Skeletal muscle tissue (tissue), 4 donors: ENCODE data around the gene NEDD4L. TPM values are rescaled to one million over a fixed set of nuclear protein-coding genes. Genes with fewer than 3 reads are reported as not detected.

Source experiments
- H3K27ac ChIP-seq: one replicate; pipeline ENCODE4 v1.7.0; 2013; ENCODE audit warnings: mild to moderate bottlenecking, low read depth, low read length, inconsistent platforms
- H3K27me3 ChIP-seq, 3 donors: one replicate each; pipeline ENCODE4 v1.7.0; 2013; ENCODE audit warnings: low read length in 3 of 3; ENCODE audit not compliant: control insufficient read depth in 3 of 3, insufficient read depth in 3 of 3
- H3K36me3 ChIP-seq, 3 donors: one replicate each; pipeline ENCODE4 v1.7.0; 2013; ENCODE audit warnings: low read length in 3 of 3; ENCODE audit not compliant: control insufficient read depth in 3 of 3, insufficient read depth in 3 of 3
- H3K4me1 ChIP-seq, 3 donors: one replicate each; pipeline ENCODE4 v1.7.0; 2013; ENCODE audit warnings: low read length in 3 of 3, mild to moderate bottlenecking in 3 of 3; ENCODE audit not compliant: control insufficient read depth in 3 of 3, insufficient read depth in 3 of 3
- H3K4me3 ChIP-seq, 3 donors: one replicate each; pipeline ENCODE4 v1.7.0; 2013; ENCODE audit warnings: low read length in 3 of 3
- H3K9ac ChIP-seq, 3 donors: one replicate each; pipeline ENCODE4 v1.7.0; 2013; ENCODE audit warnings: low read length in 3 of 3, mild to moderate bottlenecking in 3 of 3, moderate library complexity in 2 of 3, low read depth in 1 of 3
- H3K9me3 ChIP-seq, 3 donors: one replicate each; pipeline ENCODE4 v1.7.0; 2013; ENCODE audit warnings: low read length in 3 of 3; ENCODE audit not compliant: control insufficient read depth in 3 of 3
- total RNA-seq: library from RNA; depleted of rRNA; stranded (reverse); fragments of >200 nt; gene quantifications from one replicate; pipeline ENCODE4 v1.2.3, GENCODE V29; 2014
- donor health status: Osteomylitis.

NEDD4L gene
- total RNA-seq, 1 donor from 2014 or later = 34.4 TPM

DNA sequence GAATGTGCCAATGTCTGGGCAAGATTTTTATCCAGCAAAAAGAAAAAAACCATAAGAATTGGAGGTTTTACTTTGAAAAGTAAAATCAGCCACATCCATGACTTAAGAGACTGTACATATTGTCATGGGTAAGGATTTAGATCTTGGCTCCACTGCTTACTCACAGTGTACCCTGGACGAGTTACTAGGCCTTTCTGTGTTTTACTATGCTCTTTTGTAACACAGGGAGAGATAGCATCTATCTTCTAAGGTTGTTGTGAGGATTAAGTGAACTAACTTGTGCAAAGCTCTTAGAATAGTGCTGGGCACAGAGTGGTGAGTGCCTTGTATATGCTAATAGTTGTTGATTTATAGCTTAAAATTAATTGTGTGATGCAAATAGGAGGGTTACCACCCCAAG is 255.9 kb downstream of the NEDD4L start:
- H3K9ac ChIP-seq = no peak overlapping the region
- H3K4me1 ChIP-seq = peaks cover 15 to 65% (median 24%) of the 10 kb centered on the region in 3 donors
- no peak overlapping the region for H3K27ac ChIP-seq
- no peaks in the 10 kb centered on the region for H3K9me3 ChIP-seq
- no peaks in the 10 kb centered on the region for H3K36me3 ChIP-seq
- H3K27me3 ChIP-seq = no peaks in the 10 kb centered on the region
- no peak overlapping the region for H3K4me3 ChIP-seq

DNA sequence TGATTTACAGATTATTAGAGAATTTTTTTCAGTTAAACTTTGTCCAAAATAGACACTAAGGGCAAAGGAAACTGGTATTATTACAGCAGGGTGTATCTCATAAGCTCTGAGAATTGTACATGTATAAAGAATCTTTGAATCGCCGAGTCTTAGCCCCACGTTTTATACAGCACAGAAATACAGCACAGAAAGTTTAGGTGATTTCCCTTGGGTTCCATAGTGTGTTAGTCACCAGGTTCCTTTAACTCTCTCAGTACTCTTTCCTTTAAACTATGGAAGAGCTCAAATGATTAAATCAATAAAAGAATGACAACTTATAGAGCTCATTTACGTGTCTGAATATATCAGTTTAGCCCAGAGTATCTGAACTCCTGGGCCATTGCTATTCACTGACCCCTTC is 256.8 kb downstream of the NEDD4L start:
- H3K4me3 ChIP-seq = no peak overlapping the region
- no peaks in the 10 kb centered on the region for H3K27me3 ChIP-seq
- no peak overlapping the region for H3K27ac ChIP-seq
- peaks cover 13 to 62% (median 25%) of the 10 kb centered on the region in 3 donors for H3K4me1 ChIP-seq
- H3K36me3 ChIP-seq = no peaks in the 10 kb centered on the region
- no peak overlapping the region for H3K9ac ChIP-seq
- no peaks in the 10 kb centered on the region for H3K9me3 ChIP-seq

DNA sequence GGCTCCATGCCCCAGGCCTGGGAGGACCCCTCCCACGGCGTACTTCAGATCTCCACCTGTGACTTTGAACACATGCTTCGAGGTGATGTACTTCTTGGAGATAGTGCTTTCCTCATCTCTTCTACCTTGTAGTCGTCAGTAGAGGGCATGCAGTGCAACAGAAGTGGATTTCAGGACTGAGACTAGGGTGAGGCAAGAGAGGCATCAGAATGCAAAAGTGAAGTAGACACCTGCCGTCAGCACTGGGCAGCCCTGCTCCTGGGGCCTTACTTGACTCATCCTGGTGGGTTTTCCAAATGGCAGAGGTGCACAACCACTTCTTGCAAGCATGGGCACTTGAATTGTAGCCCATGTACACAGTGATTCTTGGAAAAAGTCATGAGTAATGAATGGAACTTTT is 258.8 kb downstream of the NEDD4L start:
- Histone ChIP-seq H3K27ac (no peak overlapping the region), H3K4me1 (peaks cover 13 to 59% (median 25%) of the 10 kb centered on the region in 3 donors), H3K36me3 (no peaks in the 10 kb centered on the region), H3K9me3 (no peaks in the 10 kb centered on the region), H3K9ac (no peak overlapping the region), H3K27me3 (no peaks in the 10 kb centered on the region), H3K4me3 (no peak overlapping the region)

DNA sequence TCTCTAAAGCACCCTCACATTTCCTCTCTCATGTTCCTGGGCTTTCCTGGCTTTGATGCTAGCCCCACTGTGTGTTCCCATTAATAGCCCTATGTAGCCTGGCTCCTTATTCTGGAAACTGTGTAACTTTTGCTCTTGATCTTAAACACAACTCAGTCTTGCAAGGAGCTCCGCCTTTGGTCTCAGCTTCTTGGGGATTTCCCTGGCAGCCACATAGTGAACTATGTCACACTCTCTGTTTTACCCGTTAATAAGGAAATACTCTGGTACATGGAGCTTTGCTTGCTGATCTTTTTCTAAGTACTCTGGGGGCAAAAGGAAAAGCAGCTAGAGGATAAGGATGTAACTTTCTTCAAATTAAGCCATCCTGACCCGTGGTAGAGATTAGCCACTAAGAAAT is 259.3 kb downstream of the NEDD4L start:
- no peaks in the 10 kb centered on the region for H3K36me3 ChIP-seq
- H3K27me3 ChIP-seq = no peaks in the 10 kb centered on the region
- no peaks in the 10 kb centered on the region for H3K9me3 ChIP-seq
- H3K27ac ChIP-seq = no peak overlapping the region
- no peak overlapping the region for H3K9ac ChIP-seq
- peaks cover 13 to 60% (median 30%) of the 10 kb centered on the region in 3 donors for H3K4me1 ChIP-seq
- H3K4me3 ChIP-seq = no peak overlapping the region

DNA sequence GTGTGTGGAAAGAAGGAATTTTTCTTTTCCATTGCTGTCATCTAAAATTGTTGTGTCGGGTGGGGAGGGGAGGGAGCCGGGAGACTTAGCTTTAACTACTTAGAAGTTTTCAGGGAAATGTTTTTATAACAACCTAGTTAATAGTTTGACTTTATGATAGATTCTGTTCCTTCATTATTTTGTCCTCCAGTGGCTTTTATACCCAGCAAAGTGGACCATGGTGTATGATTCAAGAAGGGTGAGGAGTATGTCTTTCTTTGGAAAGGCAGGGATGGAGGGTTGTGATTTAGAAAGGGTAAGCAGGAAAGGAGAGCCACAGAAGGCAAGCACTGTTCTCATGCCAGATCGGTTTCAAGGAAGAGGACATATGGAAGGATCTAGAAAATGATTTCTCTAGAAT is 261.8 kb downstream of the NEDD4L start:
- no peaks in the 10 kb centered on the region for H3K36me3 ChIP-seq
- peaks cover 27 to 63% (median 43%) of the 10 kb centered on the region in 3 donors for H3K4me1 ChIP-seq
- H3K4me3 ChIP-seq = no peak overlapping the region
- H3K27ac ChIP-seq = no peak overlapping the region
- no peaks in the 10 kb centered on the region for H3K9me3 ChIP-seq
- no peaks in the 10 kb centered on the region for H3K27me3 ChIP-seq
- H3K9ac ChIP-seq = no peak overlapping the region

DNA sequence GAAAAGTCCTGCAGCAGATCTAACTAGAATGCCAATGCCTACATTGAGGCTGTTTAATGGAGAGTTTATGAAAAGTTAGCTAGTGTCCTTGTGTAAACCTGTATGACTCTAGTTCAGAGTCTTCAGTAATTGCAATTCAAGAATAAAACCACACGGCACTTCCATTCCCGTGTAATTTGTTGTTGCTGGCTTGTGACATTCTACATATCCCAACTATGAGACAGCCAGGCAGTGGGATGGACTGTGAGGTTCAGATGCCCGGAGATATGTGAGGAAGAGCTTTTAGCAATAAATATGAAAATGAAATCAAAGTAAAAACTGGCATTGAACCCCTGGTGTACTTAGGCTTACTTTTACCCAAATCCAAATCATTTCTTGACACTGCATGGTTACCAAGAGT is 263.4 kb downstream of the NEDD4L start:
- H3K27ac ChIP-seq = no peak overlapping the region
- no peaks in the 10 kb centered on the region for H3K36me3 ChIP-seq
- H3K9ac ChIP-seq = no peak overlapping the region
- no peaks in the 10 kb centered on the region for H3K9me3 ChIP-seq
- no peaks in the 10 kb centered on the region for H3K27me3 ChIP-seq
- peaks cover 38 to 61% (median 53%) of the 10 kb centered on the region in 3 donors for H3K4me1 ChIP-seq
- no peak overlapping the region for H3K4me3 ChIP-seq

DNA sequence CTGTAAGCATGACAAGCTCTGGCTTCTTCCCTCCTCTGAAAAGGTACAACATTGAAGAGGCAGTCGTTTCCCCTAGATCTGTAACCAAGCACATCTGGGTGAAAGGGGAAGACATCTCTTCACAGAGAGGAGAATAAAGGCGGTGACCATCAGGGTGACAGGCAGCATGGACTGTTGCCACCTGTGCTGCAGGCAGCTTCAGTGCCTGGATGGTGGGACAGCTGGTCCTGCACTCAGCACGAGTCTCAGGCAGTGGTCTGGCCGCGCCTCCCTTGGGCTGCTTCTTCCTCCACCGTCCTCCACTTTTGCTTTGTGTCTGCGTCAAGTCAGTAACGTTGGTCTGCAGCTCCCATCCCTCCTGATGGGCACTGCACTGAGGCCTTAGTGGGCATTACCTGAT is 264.4 kb downstream of the NEDD4L start:
- Histone ChIP-seq H3K4me1 (peaks cover 33 to 52% (median 48%) of the 10 kb centered on the region in 3 donors), H3K27me3 (no peaks in the 10 kb centered on the region), H3K27ac (no peak overlapping the region), H3K9ac (peak overlapping the region in 1 of 3 donors; percentile 3), H3K4me3 (no peak overlapping the region), H3K9me3 (no peaks in the 10 kb centered on the region), H3K36me3 (no peaks in the 10 kb centered on the region)

DNA sequence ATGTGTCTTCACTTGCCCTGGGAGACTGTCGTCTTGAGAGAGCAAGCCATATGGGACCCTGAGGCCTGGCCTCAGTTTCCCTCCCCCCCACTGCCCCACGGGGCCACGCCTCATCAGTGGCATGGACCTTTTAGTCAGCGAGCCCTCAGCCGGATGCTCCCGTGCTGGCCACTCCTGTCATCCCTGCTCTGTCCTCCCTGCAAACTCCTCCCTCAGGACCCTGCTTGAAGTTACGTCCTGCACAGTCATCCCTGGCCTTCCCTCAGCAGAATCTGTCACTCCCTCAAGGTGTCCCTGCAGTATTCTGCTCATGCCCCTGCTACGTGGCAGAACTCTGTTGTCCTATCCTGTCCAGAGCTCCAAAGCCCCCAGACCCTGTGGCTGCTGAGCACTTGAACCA is 265.1 kb downstream of the NEDD4L start:
- no peak overlapping the region for H3K4me3 ChIP-seq
- no peak overlapping the region for H3K27ac ChIP-seq
- H3K4me1 ChIP-seq = peaks cover 33 to 51% (median 45%) of the 10 kb centered on the region in 3 donors
- H3K36me3 ChIP-seq = no peaks in the 10 kb centered on the region
- no peaks in the 10 kb centered on the region for H3K27me3 ChIP-seq
- H3K9me3 ChIP-seq = no peaks in the 10 kb centered on the region
- peak overlapping the region in 1 of 3 donors; percentile 3 for H3K9ac ChIP-seq

DNA sequence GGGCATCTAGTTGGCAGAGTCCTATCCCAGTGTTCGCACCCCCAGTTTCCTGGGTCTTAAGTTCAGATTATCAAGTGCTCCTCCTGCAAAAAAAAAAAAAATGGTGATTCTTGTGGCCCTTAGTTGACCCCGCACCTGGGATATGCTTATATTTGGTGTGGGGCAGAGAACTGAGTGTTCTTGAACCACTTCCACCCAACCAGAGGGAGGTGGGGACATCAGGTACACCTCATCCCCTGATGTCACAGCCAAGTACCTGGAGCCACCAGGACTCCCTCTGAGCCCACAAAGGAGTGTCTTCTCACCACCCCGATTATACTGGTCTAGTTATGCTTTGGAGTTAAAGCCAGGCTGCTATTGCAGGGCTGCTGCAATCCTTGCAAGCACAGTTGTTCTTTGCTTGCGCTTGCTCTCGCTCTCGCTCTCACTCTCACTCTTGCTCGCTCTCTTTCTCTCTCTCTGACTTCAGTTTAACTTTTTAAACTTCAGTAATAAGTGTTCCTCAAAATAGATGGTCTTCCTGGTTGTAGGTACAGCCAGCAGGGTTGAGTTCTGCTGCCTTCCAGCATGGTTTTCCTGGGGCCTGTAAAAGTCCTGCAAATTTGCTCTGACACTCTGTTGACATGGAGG is 265.7 kb downstream of the NEDD4L start:
- Histone ChIP-seq H3K27me3 (no peaks in the 10 kb centered on the region), H3K4me1 (peaks cover 38 to 57% (median 47%) of the 10 kb centered on the region in 3 donors), H3K4me3 (no peak overlapping the region), H3K9ac (peak overlapping the region in 1 of 3 donors; percentile 34), H3K9me3 (no peaks in the 10 kb centered on the region), H3K36me3 (no peaks in the 10 kb centered on the region), H3K27ac (no peak overlapping the region)

DNA sequence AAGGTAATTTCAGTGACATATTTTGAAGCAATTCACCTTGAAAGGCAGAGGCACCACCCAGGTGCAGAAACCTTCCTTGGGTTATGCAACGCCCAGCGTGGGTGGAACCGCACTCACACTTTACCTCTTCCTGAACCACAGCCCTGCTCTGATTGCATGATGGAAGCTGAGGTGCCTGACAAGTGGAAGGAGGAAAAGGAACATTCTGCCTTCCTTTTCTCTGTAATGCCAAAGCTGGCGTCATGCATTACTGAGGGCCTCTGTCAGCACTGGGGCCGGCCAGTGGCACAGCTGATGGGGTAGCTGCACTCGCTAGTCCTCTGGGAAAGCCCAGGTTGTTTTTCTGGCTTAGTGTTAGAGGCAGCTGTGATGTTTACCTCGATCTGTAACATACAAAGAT is 266.5 kb downstream of the NEDD4L start:
- Histone ChIP-seq H3K4me3 (peak overlapping the region in 1 of 3 donors; percentile 49), H3K27me3 (no peaks in the 10 kb centered on the region), H3K9me3 (no peaks in the 10 kb centered on the region), H3K36me3 (no peaks in the 10 kb centered on the region), H3K9ac (peak overlapping the region in 1 of 3 donors; percentile 9), H3K27ac (peak overlapping the region; percentile 23), H3K4me1 (peaks cover 44 to 65% (median 52%) of the 10 kb centered on the region in 3 donors)
